K562 (cell line): ENCODE measurements around the gene DCAF17. TPM values are rescaled to one million over a fixed set of nuclear protein-coding genes. Genes with fewer than 3 reads are reported as not detected.

ENCODE experiments used
- BACH1 ChIP-seq: fragments of 200-800 bp; sonication (Bioruptor generic); IDR thresholded peaks from 2 replicates; pipeline ENCODE4 v1.6.1; 2016; ENCODE audit warnings: missing genetic modification characterization, missing compliant biosample characterization
- CBX1 ChIP-seq: sonication (generic); IDR thresholded peaks from 2 replicates; pipeline ENCODE4 v1.6.1; 2016; ENCODE audit warnings: antibody characterized with exemption, low read depth, mild to moderate bottlenecking
- CREB1 ChIP-seq, 2 experiments: sonication (generic) in 1 of 2; formaldehyde crosslinking in 1 of 2; IDR thresholded peaks; 2 replicates each; pipeline versions ENCODE4 v1.6.1 to v1.8.0; 2012 to 2022; ENCODE audit warnings: inconsistent platforms in 1 of 2, mild to moderate bottlenecking in 1 of 2, missing genetic modification reagents in 1 of 2, moderate library complexity in 1 of 2
- CTCF ChIP-seq, 3 experiments: IDR thresholded peaks in 2 of 3; conservative IDR thresholded peaks in 1 of 3; 2 replicates each; pipeline ENCODE4 v1.5.1; 2011 to 2012; ENCODE audit warnings: low read length in 3 of 3, mild to moderate bottlenecking in 3 of 3, control low read depth in 2 of 3, improper control_type of control experiment in 1 of 3, inconsistent platforms in 1 of 3, low read depth in 1 of 3, mixed read lengths in 1 of 3, moderate library complexity in 1 of 3; ENCODE audit not compliant: insufficient read depth in 2 of 3
- EGR1 ChIP-seq: fragments of 450-650 bp; conservative IDR thresholded peaks from 2 replicates; pipeline ENCODE4 v1.6.1; 2017; ENCODE audit warnings: mild to moderate bottlenecking
- FIP1L1 ChIP-seq: fragments of 200-400 bp; formaldehyde crosslinking; IDR thresholded peaks from 2 replicates; pipeline ENCODE4 v1.6.1; 2018; ENCODE audit warnings: mild to moderate bottlenecking, low read depth, low read length; ENCODE audit not compliant: poor library complexity, severe bottlenecking
- FOXK1 ChIP-seq: sonication (generic); formaldehyde crosslinking; IDR thresholded peaks from 2 replicates; pipeline ENCODE4 v1.8.0; 2022; ENCODE audit warnings: missing genetic modification reagents, mild to moderate bottlenecking, borderline replicate concordance
- FOXM1 ChIP-seq, 2 experiments: fragments of 450-650 bp in 1 of 2; sonication (generic) in 1 of 2; formaldehyde crosslinking in 1 of 2; IDR thresholded peaks; 2 replicates each; pipeline versions ENCODE4 v1.6.1 to v1.9.0; 2017 to 2022; ENCODE audit warnings: low read depth in 2 of 2, mild to moderate bottlenecking in 2 of 2, missing genetic modification reagents in 1 of 2, moderate library complexity in 1 of 2
- HMG20A ChIP-seq: fragments of 450-650 bp; formaldehyde crosslinking; conservative IDR thresholded peaks from 2 replicates; pipeline ENCODE4 v1.4.0; 2020; ENCODE audit warnings: mild to moderate bottlenecking, mixed read lengths
- HNRNPK ChIP-seq: fragments of 200-400 bp; formaldehyde crosslinking; IDR thresholded peaks from one replicate; pipeline ENCODE4 v1.6.1; 2018; ENCODE audit warnings: mild to moderate bottlenecking, low read depth, low read length; ENCODE audit not compliant: poor library complexity, severe bottlenecking
- KDM1A ChIP-seq, 2 experiments: fragments of 450-650 bp; IDR thresholded peaks; 2 replicates each; pipeline ENCODE4 v1.6.1; 2016; ENCODE audit warnings: mild to moderate bottlenecking in 2 of 2
- KDM5B ChIP-seq: fragments of 200-600 bp; sonication (generic); IDR thresholded peaks from 2 replicates; pipeline ENCODE4 v1.6.1; 2012; ENCODE audit warnings: low read depth, mild to moderate bottlenecking, moderate library complexity, low read length, control low read depth, inconsistent platforms; ENCODE audit not compliant: insufficient replicate concordance
- MCM7 ChIP-seq, 2 experiments: fragments of 450-650 bp; IDR thresholded peaks; 2 replicates each; pipeline ENCODE4 v1.6.1; 2016 to 2018
- NELFE ChIP-seq: IDR thresholded peaks from 2 replicates; pipeline ENCODE4 v1.6.1; 2011; ENCODE audit warnings: mild to moderate bottlenecking; ENCODE audit not compliant: insufficient read depth, insufficient read length
- NFE2 ChIP-seq: IDR thresholded peaks from 2 replicates; pipeline ENCODE4 v1.6.1; 2014; ENCODE audit warnings: antibody characterized with exemption, low read depth
- NR1H2 ChIP-seq: sonication (generic); formaldehyde crosslinking; IDR thresholded peaks from 2 replicates; pipeline ENCODE4 v1.4.0; 2020; ENCODE audit warnings: mild to moderate bottlenecking, missing genetic modification reagents
- PATZ1 ChIP-seq: fragments of 250-450 bp; sonication (Bioruptor Pico); IDR thresholded peaks from 2 replicates; pipeline ENCODE4 v1.5.0; 2020; ENCODE audit warnings: mild to moderate bottlenecking, borderline replicate concordance
- PURB ChIP-seq: sonication (generic); formaldehyde crosslinking; IDR thresholded peaks from 2 replicates; pipeline ENCODE4 v1.9.0; 2021; ENCODE audit warnings: low read depth, mild to moderate bottlenecking, missing genetic modification reagents
- SMAD2 ChIP-seq: fragments of 150-350 bp; IDR thresholded peaks from 2 replicates; pipeline ENCODE4 v1.6.1; 2014; ENCODE audit warnings: low read depth, mild to moderate bottlenecking, low read length
- SMARCA5 ChIP-seq: fragments of 450-650 bp; IDR thresholded peaks from 2 replicates; pipeline ENCODE4 v1.6.1; 2016
- ZBTB9 ChIP-seq: fragments of 450-650 bp; formaldehyde crosslinking; IDR thresholded peaks from 2 replicates; pipeline ENCODE4 v1.4.0; 2020; ENCODE audit warnings: mild to moderate bottlenecking, moderate library complexity
- ZNF143 ChIP-seq: sonication (generic); formaldehyde crosslinking; IDR thresholded peaks from 2 replicates; pipeline ENCODE4 v1.9.0; 2022; ENCODE audit warnings: mild to moderate bottlenecking, missing genetic modification reagents
- ZNF274 ChIP-seq: IDR thresholded peaks from 2 replicates; pipeline ENCODE4 v1.6.1; 2011; ENCODE audit warnings: low read depth, mild to moderate bottlenecking, low read length, moderate library complexity, borderline replicate concordance
- ZNF408 ChIP-seq: fragments of 250-450 bp; sonication (Bioruptor Pico); IDR thresholded peaks from 2 replicates; pipeline ENCODE4 v1.4.0; 2020; ENCODE audit warnings: low read depth, mild to moderate bottlenecking, moderate library complexity
- polyA plus RNA-seq, 8 experiments: library from polyadenylated mRNA; depleted of rRNA in 4 of 8; stranded (reverse) in 5 of 8; unstranded in 3 of 8; fragments of >200 nt; fragmentation: Nextera tagmentation in 2 of 8; fragmentation: Illumina TruSeq in 1 of 8; extraction: Ambion mirVana in 2 of 8; extraction: Trizol in 1 of 8; gene quantifications; 2 replicates each; pipeline versions ENCODE4 v1.2.1 to v1.2.3, GENCODE V29; 2011 to 2014; ENCODE audit warnings: inconsistent platforms in 1 of 8, missing spikeins in 1 of 8
- total RNA-seq, 7 experiments: library from RNA; depleted of rRNA in 6 of 7; stranded (reverse); fragments of >200 nt in 6 of 7; fragmentation: Illumina TruSeq in 2 of 7; extraction: Trizol in 2 of 7; gene quantifications; 2 replicates each; pipeline versions ENCODE4 v1.2.1 to v1.2.3, GENCODE V29; 2011 to 2021; ENCODE audit warnings: low replicate concordance in 1 of 7

The DCAF17 gene
- total and polyA plus RNA-seq, 9 of the 15 experiments (the other 6 are each of a cell fraction or from before 2014, with no cell fraction given) = 10.0 to 38.5 (median 27.1) TPM

GRCh38 chr2:171529914-171530313, 95.9 kb downstream of the DCAF17 start (continued):
- TF ChIP-seq KDM1A (IDR thresholded peaks at IDR 0.05) (peak; percentile 74), FOXK1 (CRISPR knock-in tag) (no peak), HNRNPK (no peak), FOXM1 (IDR thresholded peaks at IDR 0.05; ENCODE audit: low read depth) (peak; percentile 55; the same call in 1 of the 2 replicates), FOXM1 (CRISPR knock-in tag; IDR thresholded peaks at IDR 0.05; ENCODE audit: low read depth) (no peak), BACH1 (no peak), NFE2 (no peak), CBX1 (peak; percentile 81; the same call in 1 of the 2 replicates), HMG20A (CRISPR knock-in tag) (no peak), ZNF408 (CRISPR knock-in tag) (no peak), ZBTB9 (no peak), NR1H2 (no peak), NELFE (no peak), SMAD2 (no peak), PURB (CRISPR knock-in tag) (no peak), CREB1 (IDR thresholded peaks at IDR 0.05) (no peak), CREB1 (CRISPR knock-in tag; IDR thresholded peaks at IDR 0.05) (no peak), FIP1L1 (no peak), KDM5B (no peak), ZNF143 (CRISPR knock-in tag) (no peak), SMARCA5 (peak; percentile 97), MCM7 (IDR thresholded peaks at IDR 0.05) (no peak), CTCF (IDR thresholded peaks at IDR 0.05 in 2 of 3, conservative IDR thresholded peaks at IDR 0.05 in 1 of 3; ENCODE audit: insufficient read depth in 2 of 3, low read depth in 1 of 3, low read length in 3 of 3) (peak; percentile 69 to 89 (median 80)), PATZ1 (CRISPR knock-in tag) (no peak), EGR1 (no peak), ZNF274 (no peak)
